NCI-H345 treated with DMSO at 0.1 percent for 48 hours (cell line): Measurements from ENCODE around the gene PSMC1.

Experiments
- DNase-seq: peaks from one replicate; lab custom pipeline; 2025; ENCODE audit not compliant: unreplicated experiment; lab: John Stamatoyannopoulos, UW

Gene PSMC1

GRCh38 chr14:90275820-90276219 lies 19.5 kb downstream of the PSMC1 start:
- no peak for DNase-seq

GRCh38 chr14:90276646-90277367 lies 20.5 kb downstream of the PSMC1 start:
- DNase-seq: no peak

- DNase-seq: no peak
Observed at GRCh38 chr14:90277581-90278198, 21.3 kb downstream of the PSMC1 start.

GRCh38 chr14:90278199-90279175 lies 22.1 kb downstream of the PSMC1 start:
- no peak for DNase-seq

GRCh38 chr14:90280096-90280495 lies 23.7 kb downstream of the PSMC1 start:
- no peak for DNase-seq

GRCh38 chr14:90281261-90281660 lies 24.9 kb downstream of the PSMC1 start:
- no peak for DNase-seq

GRCh38 chr14:90281756-90282155 lies 25.4 kb downstream of the PSMC1 start:
- no peak for DNase-seq

- peak; percentile 5 for DNase-seq
Observed at GRCh38 chr14:90287791-90288190, 31.4 kb downstream of the PSMC1 start.

GRCh38 chr14:90288651-90289355 lies 32.5 kb downstream of the PSMC1 start:
- no peak for DNase-seq

GRCh38 chr14:90290337-90291011 lies 34.1 kb downstream of the PSMC1 start:
- no peak for DNase-seq

- DNase-seq: no peak
Observed at GRCh38 chr14:90291699-90292098, 35.3 kb downstream of the PSMC1 start.

- no peak for DNase-seq
Observed at GRCh38 chr14:90293766-90294730, 37.7 kb downstream of the PSMC1 start.

GRCh38 chr14:90294872-90295271 lies 38.5 kb downstream of the PSMC1 start:
- no peak for DNase-seq

- no peak for DNase-seq
Observed at GRCh38 chr14:90295870-90296516, 39.6 kb downstream of the PSMC1 start.

GRCh38 chr14:90296641-90297040 lies 40.3 kb downstream of the PSMC1 start:
- DNase-seq: no peak

- no peak for DNase-seq
Observed at GRCh38 chr14:90297876-90298629, 41.7 kb downstream of the PSMC1 start.

- no peak for DNase-seq
Observed at GRCh38 chr14:90299408-90299807, 43.1 kb downstream of the PSMC1 start.

- DNase-seq: no peak
Observed at GRCh38 chr14:90300611-90301047, 44.3 kb downstream of the PSMC1 start.
